GM12878 (cell line): ENCODE measurements around the gene C8B. TPM values are rescaled to one million over a fixed set of nuclear protein-coding genes. Genes with fewer than 3 reads are reported as not detected.

Source experiments
- ATAC-seq: fragments of 200-7000 bp; cut with Tn5 transposase; 3 replicates; pipeline ENCODE4 v1.9.1; 2020; ENCODE audit warnings: mild to moderate bottlenecking, moderate library complexity
- BruUV-seq: library from RNA; stranded (reverse); fragments of 400-500 nt; replicated peaks from 2 replicates; lab custom pipeline; 2021; lab: Mats Ljungman, UMichigan
- CTCF ChIA-PET: fragments of 300-600 bp; sonication (Branson Sonifier 250); formaldehyde crosslinking; extraction: SDS; loops from one replicate; lab custom pipeline; 2021; ENCODE audit warnings: inconsistent platforms; lab: Yijun Ruan, JAX
- POLR2A ChIA-PET: fragments of 350-600 bp; formaldehyde crosslinking; extraction: SDS; loops from one replicate; lab custom pipeline; 2021; ENCODE audit warnings: inconsistent platforms; lab: Charles Lee
- RAD21 ChIA-PET: fragments of 300-600 bp; sonication (Branson Sonifier 250); formaldehyde crosslinking; loops from one replicate; lab custom pipeline; 2023; ENCODE audit warnings: antibody characterized with exemption; ENCODE audit not compliant: unreplicated experiment; lab: Charles Lee
- SMC1A ChIA-PET: fragments of 300-600 bp; sonication (Branson Sonifier 250); formaldehyde crosslinking; loops from one replicate; lab custom pipeline; 2023; ENCODE audit not compliant: unreplicated experiment, uncharacterized antibody; lab: Charles Lee
- DNase-seq: peaks from one replicate; pipeline ENCODE4 v3.0.0-alpha.2; 2011; ENCODE audit warnings: low read depth, low spot score
- FAIRE-seq: peaks from 3 replicates; lab custom pipeline; 2011; peaks lifted over from hg19 to GRCh38; lab: Jason Lieb, UNC
- H2AFZ ChIP-seq: 2 replicates; pipeline ENCODE4 v1.6.0; 2011; ENCODE audit warnings: low read depth, low read length, control low read depth; ENCODE audit not compliant: control insufficient read depth
- H3K27ac ChIP-seq: 2 replicates; pipeline ENCODE4 v1.5.1; 2011; ENCODE audit warnings: control low read depth; ENCODE audit not compliant: control insufficient read depth, insufficient read depth
- H3K27me3 ChIP-seq, 2 experiments: replicated peaks in 1 of 2; 2 replicates each; pipeline versions ENCODE4 v1.6.0 to v1.6.1; 2011; ENCODE audit warnings: low read length in 1 of 2; ENCODE audit not compliant: control insufficient read depth in 2 of 2, insufficient read depth in 2 of 2
- H3K36me3 ChIP-seq, 2 experiments: 2 replicates each; pipeline ENCODE4 v1.5.1; 2011; ENCODE audit warnings: low read length in 1 of 2; ENCODE audit not compliant: control insufficient read depth in 2 of 2, insufficient read depth in 2 of 2
- H3K4me1 ChIP-seq: 2 replicates; pipeline ENCODE4 v1.6.1; 2011; ENCODE audit warnings: mild to moderate bottlenecking, low read length, moderate library complexity, mixed read lengths; ENCODE audit not compliant: control insufficient read depth, insufficient read depth
- H3K4me2 ChIP-seq: 2 replicates; pipeline ENCODE4 v1.6.0; 2011; ENCODE audit warnings: control low read depth; ENCODE audit not compliant: control insufficient read depth, insufficient read depth
- H3K4me3 ChIP-seq: fragments of 200-600 bp; sonication (generic); 2 replicates; pipeline ENCODE4 v1.5.1; 2016
- H3K79me2 ChIP-seq: 2 replicates; pipeline ENCODE4 v1.6.0; 2011; ENCODE audit warnings: low read length; ENCODE audit not compliant: control insufficient read depth, insufficient read depth
- H3K9ac ChIP-seq: 2 replicates; pipeline ENCODE4 v1.8.0; 2011; ENCODE audit warnings: low read length, control low read depth, mixed read lengths; ENCODE audit not compliant: control insufficient read depth, insufficient read depth
- H3K9me3 ChIP-seq: replicated peaks from 3 replicates; pipeline ENCODE4 v1.5.1; 2011; ENCODE audit warnings: mild to moderate bottlenecking, low read length; ENCODE audit not compliant: control insufficient read depth, insufficient read depth
- H4K20me1 ChIP-seq: 2 replicates; pipeline ENCODE4 v1.6.0; 2011; ENCODE audit not compliant: control insufficient read depth, insufficient read depth
- E4F1 ChIP-seq: fragments of 450-650 bp; IDR thresholded peaks from 2 replicates; pipeline ENCODE4 v1.6.1; 2018; ENCODE audit warnings: borderline replicate concordance, mild to moderate bottlenecking; ENCODE audit not compliant: partially characterized antibody
- FOXM1 ChIP-seq: IDR thresholded peaks from 2 replicates; pipeline ENCODE4 v1.6.1; 2012; ENCODE audit warnings: low read depth, mild to moderate bottlenecking, inconsistent platforms, low read length, moderate library complexity
- JUNB ChIP-seq: IDR thresholded peaks from 2 replicates; pipeline ENCODE4 v1.6.1; 2016; ENCODE audit warnings: antibody characterized with exemption, mild to moderate bottlenecking
- MTA2 ChIP-seq: fragments of 450-650 bp; IDR thresholded peaks from 2 replicates; pipeline ENCODE4 v1.6.1; 2016; ENCODE audit warnings: low read depth, mild to moderate bottlenecking, moderate library complexity
- NFXL1 ChIP-seq: fragments of 450-650 bp; IDR thresholded peaks from 2 replicates; pipeline ENCODE4 v1.6.1; 2017; ENCODE audit warnings: antibody characterized with exemption, mild to moderate bottlenecking, borderline replicate concordance
- PAX5 ChIP-seq: IDR thresholded peaks from 2 replicates; pipeline ENCODE4 v1.6.1; 2011; ENCODE audit warnings: low read depth, low read length, borderline replicate concordance
- TAF1 ChIP-seq: IDR thresholded peaks from 2 replicates; pipeline ENCODE4 v1.6.1; 2011; ENCODE audit warnings: mild to moderate bottlenecking, low read depth, low read length, borderline replicate concordance
- TARDBP ChIP-seq: IDR thresholded peaks from 2 replicates; pipeline ENCODE4 v1.6.1; 2016; ENCODE audit warnings: borderline replicate concordance
- TCF3 ChIP-seq: IDR thresholded peaks from 2 replicates; pipeline ENCODE4 v1.6.1; 2012; ENCODE audit warnings: low read depth, mild to moderate bottlenecking, low read length, borderline replicate concordance; ENCODE audit not compliant: insufficient read depth
- ZNF622 ChIP-seq: fragments of 450-650 bp; IDR thresholded peaks from 2 replicates; pipeline ENCODE4 v1.6.1; 2017; ENCODE audit warnings: mild to moderate bottlenecking, inconsistent platforms
- WGBS: methylation state at CpG from one replicate; pipeline ENCODE4 v1.1.6; 2016; ENCODE audit warnings: low lambda C conversion rate; ENCODE audit not compliant: insufficient replicate concordance, insufficient coverage; ENCODE audit errors: missing lambda C conversion rate; 5-methylcytosine and 5-hydroxymethylcytosine counted together
- in situ Hi-C: fragments of 300-500 bp; cut with MboI; formaldehyde crosslinking; loops from 9 replicates; pipeline ENCODE4 v1.14.3; 2018; ENCODE audit warnings: mixed read lengths
- intact Hi-C: fragments of 100-400 bp; cut with micrococcal nuclease; formaldehyde crosslinking; loops from one replicate; pipeline ENCODE4 v1.14.2; 2022; ENCODE audit not compliant: unreplicated experiment
- polyA plus RNA-seq, 11 experiments: library from polyadenylated mRNA; depleted of rRNA in 4 of 11; unstranded in 6 of 11; stranded (reverse) in 5 of 11; fragments of >200 nt; fragmentation: Nextera tagmentation in 4 of 11; fragmentation: Illumina TruSeq in 1 of 11; extraction: Ambion mirVana in 4 of 11; extraction: Trizol in 1 of 11; gene quantifications; 1 replicate in 1 of 11; 2 replicates in 10 of 11; pipeline versions ENCODE4 v1.2.1 to v1.2.3, GENCODE V29; 2011 to 2016; ENCODE audit warnings: inconsistent platforms in 2 of 11, missing spikeins in 2 of 11, low read depth in 1 of 11
- total RNA-seq, 4 experiments: library from RNA; depleted of rRNA in 3 of 4; stranded (reverse); fragments of >200 nt in 3 of 4; fragmentation: Illumina TruSeq in 1 of 4; extraction: Trizol in 1 of 4; gene quantifications; 2 replicates each; pipeline versions ENCODE4 v1.2.1 to v1.2.3, GENCODE V29; 2013 to 2021
- TF ChIP-seq, protein P1 (sequence below): fragments of 450-650 bp; IDR thresholded peaks from 2 replicates; pipeline ENCODE4 v1.6.1; 2017; ENCODE audit warnings: low read depth, mild to moderate bottlenecking, moderate library complexity
- TF ChIP-seq, protein P2 (sequence below): fragments of 450-650 bp; IDR thresholded peaks from 2 replicates; pipeline ENCODE4 v1.6.1; 2016; ENCODE audit warnings: mild to moderate bottlenecking

C8B gene
- total and polyA plus RNA-seq, 10 of the 15 experiments (the other 5 are each of a cell fraction or from before 2014, with no cell fraction given), result not detected

DNA sequence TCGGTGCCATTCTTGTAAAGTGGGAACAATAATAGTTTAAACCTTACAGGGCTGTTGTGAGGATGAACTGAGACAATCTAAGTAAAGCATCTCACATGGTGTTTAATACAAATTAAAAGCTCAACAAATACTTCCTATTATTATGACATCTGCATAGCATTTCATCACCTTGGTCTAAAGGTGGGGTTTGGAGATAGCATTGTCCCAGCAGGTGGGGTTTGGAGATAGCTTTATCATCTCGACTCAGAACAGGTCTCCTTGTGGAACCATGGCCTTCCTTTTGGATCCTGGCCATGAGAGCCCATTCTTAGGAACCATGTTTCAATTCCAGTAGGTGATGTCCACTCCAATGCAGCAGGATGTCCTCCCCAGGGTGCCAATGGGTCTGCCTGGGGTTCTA lies 20.6 kb upstream of the C8B start:
- ChIA-PET CTCF (interaction anchor here (1.1 kb wide), 1 partner anchor 155 kb away, joined by 3 read pairs; no protein-coding TSS in a partner anchor), SMC1A (interaction anchor here (1.0 kb wide), 1 partner anchor 27 kb away, joined by 3 read pairs; no protein-coding TSS in a partner anchor)

More for the DNA sequence above, 20.6 kb upstream of the C8B start:
- no peak overlapping the region for H3K27ac ChIP-seq
- H3K9me3 ChIP-seq, result no peaks in the 10 kb centered on the region
- BruUV-seq, result no TSS peak
- in situ Hi-C loops, result no loop called here
- H3K4me1 ChIP-seq, result no peaks in the 10 kb centered on the region
- POLR2A ChIA-PET, result interaction anchor here (0.6 kb wide), 1 partner anchor 244 kb away, joined by 3 read pairs; no protein-coding TSS in a partner anchor
- no peak for ATAC-seq
- no peak overlapping the region for H3K4me2 ChIP-seq
- TF ChIP-seq TARDBP (no peak), ZNF622 (no peak), MTA2 (no peak), FOXM1 (no peak), JUNB (no peak), PAX5 (no peak), E4F1 (no peak), TAF1 (no peak), NFXL1 (no peak), TCF3 (no peak)
- TF ChIP-seq, protein P1, sequence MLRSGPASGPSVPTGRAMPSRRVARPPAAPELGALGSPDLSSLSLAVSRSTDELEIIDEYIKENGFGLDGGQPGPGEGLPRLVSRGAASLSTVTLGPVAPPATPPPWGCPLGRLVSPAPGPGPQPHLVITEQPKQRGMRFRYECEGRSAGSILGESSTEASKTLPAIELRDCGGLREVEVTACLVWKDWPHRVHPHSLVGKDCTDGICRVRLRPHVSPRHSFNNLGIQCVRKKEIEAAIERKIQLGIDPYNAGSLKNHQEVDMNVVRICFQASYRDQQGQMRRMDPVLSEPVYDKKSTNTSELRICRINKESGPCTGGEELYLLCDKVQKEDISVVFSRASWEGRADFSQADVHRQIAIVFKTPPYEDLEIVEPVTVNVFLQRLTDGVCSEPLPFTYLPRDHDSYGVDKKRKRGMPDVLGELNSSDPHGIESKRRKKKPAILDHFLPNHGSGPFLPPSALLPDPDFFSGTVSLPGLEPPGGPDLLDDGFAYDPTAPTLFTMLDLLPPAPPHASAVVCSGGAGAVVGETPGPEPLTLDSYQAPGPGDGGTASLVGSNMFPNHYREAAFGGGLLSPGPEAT, result no peak
- TF ChIP-seq, protein P2, sequence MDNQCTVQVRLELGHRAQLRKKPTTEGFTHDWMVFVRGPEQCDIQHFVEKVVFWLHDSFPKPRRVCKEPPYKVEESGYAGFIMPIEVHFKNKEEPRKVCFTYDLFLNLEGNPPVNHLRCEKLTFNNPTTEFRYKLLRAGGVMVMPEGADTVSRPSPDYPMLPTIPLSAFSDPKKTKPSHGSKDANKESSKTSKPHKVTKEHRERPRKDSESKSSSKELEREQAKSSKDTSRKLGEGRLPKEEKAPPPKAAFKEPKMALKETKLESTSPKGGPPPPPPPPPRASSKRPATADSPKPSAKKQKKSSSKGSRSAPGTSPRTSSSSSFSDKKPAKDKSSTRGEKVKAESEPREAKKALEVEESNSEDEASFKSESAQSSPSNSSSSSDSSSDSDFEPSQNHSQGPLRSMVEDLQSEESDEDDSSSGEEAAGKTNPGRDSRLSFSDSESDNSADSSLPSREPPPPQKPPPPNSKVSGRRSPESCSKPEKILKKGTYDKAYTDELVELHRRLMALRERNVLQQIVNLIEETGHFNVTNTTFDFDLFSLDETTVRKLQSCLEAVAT, result no peak
- TF ChIP-seq, all 136 proteins: peak for 0
- intact Hi-C loops, result no loop called here
- H3K27me3 ChIP-seq, result no peaks in the 10 kb centered on the region; a peak in 1 of 4 replicates
- 0% methylated on average over 2 of the region's 2 CpGs for WGBS
- H3K9ac ChIP-seq, result no peak overlapping the region
- FAIRE-seq (no peak), DNase-seq (no peak)
- H3K36me3 ChIP-seq, result no peaks in the 10 kb centered on the region
- no peak overlapping the region for H3K4me3 ChIP-seq
- no peaks in the 10 kb centered on the region for H4K20me1 ChIP-seq
- H3K79me2 ChIP-seq, result no peaks in the 10 kb centered on the region
- RAD21 ChIA-PET, result no interaction called here
- no peak overlapping the region for H2AFZ ChIP-seq
